ENCODE data around the gene PLEKHG5.

Gene PLEKHG5

GRCh38 chr1:6511056-6511455 is 19.6 kb upstream of the PLEKHG5 start:
- intact Hi-C loops (cut with DNase I) = no loop called here
- no peak for DNase-seq

- no peak for DNase-seq
- intact Hi-C loops (cut with DNase I) = no loop called here
These were observed 19.0 kb upstream of the PLEKHG5 start for GRCh38 chr1:6510493-6510892.

GRCh38 chr1:6509919-6510291 is 18.4 kb upstream of the PLEKHG5 start:
- intact Hi-C loops (cut with DNase I) = no loop called here
- DNase-seq = peak in 9 of 42 donors; percentile 34 to 65 (median 46)

GRCh38 chr1:6509220-6509918 is 17.9 kb upstream of the PLEKHG5 start:
- intact Hi-C loops (cut with DNase I) = no loop called here

GRCh38 chr1:6508816-6509189 is 17.3 kb upstream of the PLEKHG5 start:
- no peak for DNase-seq
- intact Hi-C loops (cut with DNase I) = no loop called here

More at GRCh38 chr1:6509220-6509918, 17.9 kb upstream of the PLEKHG5 start:
- DNase-seq = peak in 1 of 42 donors; percentile 25

- DNase-seq = no peak
- intact Hi-C loops (cut with DNase I) = no loop called here
These were observed 16.8 kb upstream of the PLEKHG5 start for GRCh38 chr1:6508154-6508815.

GRCh38 chr1:6507461-6507911 is 16.0 kb upstream of the PLEKHG5 start:
- intact Hi-C loops (cut with DNase I) = no loop called here
- DNase-seq = no peak

GRCh38 chr1:6507037-6507428 is 15.6 kb upstream of the PLEKHG5 start:
- DNase-seq = peak in 4 of 42 donors; percentile 33 to 62 (median 42)
- intact Hi-C loops (cut with DNase I) = no loop called here

- no peak for DNase-seq
- intact Hi-C loops (cut with DNase I) = no loop called here
These were observed 15.0 kb upstream of the PLEKHG5 start for GRCh38 chr1:6506210-6507036.

- no peak for DNase-seq
- intact Hi-C loops (cut with DNase I) = no loop called here
These were observed 14.1 kb upstream of the PLEKHG5 start for GRCh38 chr1:6505367-6506209.

- intact Hi-C loops (cut with DNase I) = no loop called here
- no peak for DNase-seq
These were observed 13.4 kb upstream of the PLEKHG5 start for GRCh38 chr1:6504887-6505286.

GRCh38 chr1:6503884-6504602 is 12.6 kb upstream of the PLEKHG5 start:
- no peak for DNase-seq

GRCh38 chr1:6502000-6502891 is 10.8 kb upstream of the PLEKHG5 start:
- peak in 30 of 42 donors; percentile 33 to 72 (median 54) for DNase-seq
- intact Hi-C loops (cut with DNase I) = no loop called here

More at GRCh38 chr1:6503884-6504602, 12.6 kb upstream of the PLEKHG5 start:
- intact Hi-C loops (cut with DNase I) = no loop called here

GRCh38 chr1:6501279-6501813 is 9.9 kb upstream of the PLEKHG5 start:
- intact Hi-C loops (cut with DNase I) = no loop called here
- no peak for DNase-seq

- DNase-seq = no peak
These were observed 9.2 kb upstream of the PLEKHG5 start for GRCh38 chr1:6500544-6501278.

GRCh38 chr1:6499296-6499695 is 7.8 kb upstream of the PLEKHG5 start:
- DNase-seq = peak in 2 of 42 donors; percentile 33 to 54
- intact Hi-C loops (cut with DNase I) = no loop called here

More at GRCh38 chr1:6500544-6501278, 9.2 kb upstream of the PLEKHG5 start:
- intact Hi-C loops (cut with DNase I) = no loop called here

All from head of caudate nucleus (tissue), 42 donors.